ENCODE measurements around the gene PREPL.

DNA sequence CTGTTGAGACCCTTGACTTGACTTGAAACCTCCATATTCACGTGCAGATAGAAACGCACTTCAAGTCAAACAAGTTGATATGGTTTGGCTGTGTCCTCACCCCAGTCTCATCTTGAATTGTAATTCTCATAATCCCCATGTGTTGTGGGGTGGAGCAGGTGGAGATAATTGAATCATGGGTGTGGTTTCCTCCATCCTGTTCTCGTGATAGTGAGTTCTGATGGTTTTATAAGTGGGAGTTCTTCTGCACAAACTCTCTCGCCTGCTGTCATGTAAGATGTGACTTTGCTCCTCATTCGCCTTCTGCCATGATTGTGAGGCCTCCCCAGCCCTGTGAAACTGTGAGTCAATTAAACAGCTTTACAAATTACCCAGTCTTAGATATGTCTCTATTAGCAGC, 64.6 kb downstream of the PREPL start:
- TF ChIP-seq, protein P1, sequence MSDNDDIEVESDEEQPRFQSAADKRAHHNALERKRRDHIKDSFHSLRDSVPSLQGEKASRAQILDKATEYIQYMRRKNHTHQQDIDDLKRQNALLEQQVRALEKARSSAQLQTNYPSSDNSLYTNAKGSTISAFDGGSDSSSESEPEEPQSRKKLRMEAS (IDR thresholded peaks at IDR 0.05; ENCODE audit: insufficient read depth, insufficient read length), result no peak
- no peak for TF ChIP-seq CTCF (IDR thresholded peaks at IDR 0.05; ENCODE audit: extremely low read depth in 1 of 2, insufficient read depth in 1 of 2, low read depth in 1 of 2, low read length in 2 of 2)
- no peak for TF ChIP-seq POLR2A (IDR thresholded peaks at IDR 0.05; ENCODE audit: low read depth, low read length)
- no peak for TF ChIP-seq FOS (IDR thresholded peaks at IDR 0.05; ENCODE audit: borderline replicate concordance, insufficient read depth, low read length)
- TF ChIP-seq EZH2 (IDR thresholded peaks at IDR 0.05; ENCODE audit: borderline replicate concordance, low read depth, low read length, severe bottlenecking), result no peak
- TF ChIP-seq JUN (IDR thresholded peaks at IDR 0.05; ENCODE audit: borderline replicate concordance, insufficient read depth, insufficient read length, low read depth), result no peak

Data from endothelial cell of umbilical vein (primary cell).